Hematopoietic multipotent progenitor cell treated with erythropoietin and hydrocortisone succinate and interleukin-3 and kit ligand, for 17 days (in vitro differentiated cells): ENCODE measurements around the gene MT1B.
"Not testable (repeated sequence)": the region's sequence is repeated elsewhere in the genome, so short reads cannot be mapped to it uniquely, and the experiment has no call there.

Source experiments
- DNase-seq: peaks from one replicate; pipeline ENCODE4 v3.0.0-alpha.2; 2015; ENCODE audit warnings: low spot score

MT1B gene

DNA sequence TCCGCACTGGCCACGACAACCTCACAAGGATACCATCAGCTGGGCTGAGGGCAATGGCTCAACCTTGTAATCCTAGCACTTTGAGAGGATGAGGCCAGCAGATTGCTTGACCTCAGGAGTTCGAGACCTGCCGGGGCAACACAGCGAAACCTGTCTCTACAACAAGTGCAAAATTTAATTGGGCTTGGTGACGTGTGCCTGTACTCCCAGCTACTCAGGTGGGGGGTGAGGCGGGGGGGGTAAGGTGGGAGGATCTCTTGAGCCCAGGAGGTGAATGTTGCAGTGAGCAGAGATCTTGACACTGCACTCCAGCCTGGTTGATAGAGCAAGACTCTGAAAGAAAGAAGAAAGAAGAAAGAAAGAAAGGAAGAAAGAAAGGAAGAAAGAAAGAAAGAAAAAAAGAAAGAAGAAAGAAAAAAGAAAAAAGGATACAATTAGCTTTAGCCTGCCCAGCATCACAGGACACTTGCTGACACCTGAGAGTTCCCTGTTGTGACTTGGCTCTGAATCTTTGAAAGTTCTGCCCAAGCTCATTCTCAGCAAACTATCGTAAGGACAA, 31.3 kb upstream of the MT1B start:
- no peak for DNase-seq

DNA sequence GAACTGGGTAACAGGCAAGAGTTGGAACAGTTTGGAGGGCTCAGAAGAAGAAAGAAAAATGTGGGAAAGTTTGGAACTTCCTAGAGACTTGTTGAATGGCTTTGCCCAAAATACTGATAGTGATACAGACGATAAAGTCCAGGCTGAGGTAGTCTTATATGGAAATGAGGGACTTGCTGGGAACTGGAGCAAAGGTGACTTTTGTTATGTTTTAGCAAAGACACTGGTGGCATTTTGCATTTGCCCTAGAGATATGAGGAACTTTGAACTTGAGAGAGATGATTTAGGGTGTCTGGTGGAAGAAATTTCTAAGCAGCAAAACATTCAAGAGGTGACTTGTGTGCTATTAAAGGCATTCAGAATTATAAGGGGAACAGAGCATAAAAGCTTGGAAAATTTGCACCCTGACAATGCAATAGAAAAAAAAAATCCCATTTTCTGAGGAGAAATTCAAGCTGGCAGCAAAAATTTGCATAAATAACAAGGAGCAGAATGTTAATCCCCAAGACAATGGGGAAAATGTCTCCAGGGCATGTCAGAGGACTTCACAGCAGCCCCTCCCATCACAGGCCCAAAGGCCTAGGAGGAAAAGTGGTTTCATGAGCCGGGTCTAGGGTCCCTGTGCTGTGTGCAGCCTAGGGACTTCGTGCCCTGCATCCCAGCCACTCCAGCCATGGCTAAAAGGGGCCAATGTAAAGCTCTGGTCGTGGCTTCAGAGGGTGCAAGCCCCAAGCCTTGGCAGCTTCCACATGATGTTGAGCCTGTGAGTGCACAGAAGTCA, 29.8 kb upstream of the MT1B start:
- DNase-seq = not testable (repeated sequence)

DNA sequence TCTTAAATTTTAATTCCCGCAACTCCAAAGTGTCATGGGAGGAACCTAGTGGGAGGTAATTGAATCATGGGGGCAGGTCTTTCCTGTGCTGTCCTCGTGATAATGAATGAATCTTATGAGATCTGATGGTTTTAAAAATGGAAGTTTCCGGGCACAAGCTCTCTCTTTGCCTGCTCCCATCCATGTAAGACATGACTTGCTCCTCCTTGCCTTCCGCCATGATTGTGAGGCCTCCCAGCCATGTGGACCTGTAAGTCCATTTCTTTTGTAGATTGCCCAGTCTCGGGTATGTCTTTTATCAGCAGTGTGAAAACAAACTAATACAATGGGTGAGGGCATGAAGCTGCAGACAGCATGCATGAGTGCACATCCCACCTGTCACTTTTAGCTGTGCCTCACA, 28.5 kb upstream of the MT1B start:
- not testable (repeated sequence) for DNase-seq

DNA sequence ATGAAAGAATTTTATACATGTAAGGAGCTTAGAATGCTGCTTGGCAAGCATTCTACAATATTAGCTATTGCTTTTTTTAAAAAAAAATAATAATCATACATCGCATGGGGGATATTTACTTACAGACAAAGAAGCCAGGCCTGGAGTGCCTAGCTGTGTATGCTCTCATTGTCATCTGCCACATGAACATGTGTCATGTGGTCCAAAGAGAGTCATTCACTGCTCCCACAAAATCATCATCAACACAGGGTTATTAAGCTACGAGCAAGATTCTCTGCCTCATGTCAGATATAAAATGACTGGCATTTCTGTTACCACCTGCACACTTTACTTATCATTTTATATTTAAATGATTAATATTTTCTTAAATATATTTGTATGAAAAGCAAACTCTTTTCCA, 28.0 kb upstream of the MT1B start:
- DNase-seq = no peak

DNA sequence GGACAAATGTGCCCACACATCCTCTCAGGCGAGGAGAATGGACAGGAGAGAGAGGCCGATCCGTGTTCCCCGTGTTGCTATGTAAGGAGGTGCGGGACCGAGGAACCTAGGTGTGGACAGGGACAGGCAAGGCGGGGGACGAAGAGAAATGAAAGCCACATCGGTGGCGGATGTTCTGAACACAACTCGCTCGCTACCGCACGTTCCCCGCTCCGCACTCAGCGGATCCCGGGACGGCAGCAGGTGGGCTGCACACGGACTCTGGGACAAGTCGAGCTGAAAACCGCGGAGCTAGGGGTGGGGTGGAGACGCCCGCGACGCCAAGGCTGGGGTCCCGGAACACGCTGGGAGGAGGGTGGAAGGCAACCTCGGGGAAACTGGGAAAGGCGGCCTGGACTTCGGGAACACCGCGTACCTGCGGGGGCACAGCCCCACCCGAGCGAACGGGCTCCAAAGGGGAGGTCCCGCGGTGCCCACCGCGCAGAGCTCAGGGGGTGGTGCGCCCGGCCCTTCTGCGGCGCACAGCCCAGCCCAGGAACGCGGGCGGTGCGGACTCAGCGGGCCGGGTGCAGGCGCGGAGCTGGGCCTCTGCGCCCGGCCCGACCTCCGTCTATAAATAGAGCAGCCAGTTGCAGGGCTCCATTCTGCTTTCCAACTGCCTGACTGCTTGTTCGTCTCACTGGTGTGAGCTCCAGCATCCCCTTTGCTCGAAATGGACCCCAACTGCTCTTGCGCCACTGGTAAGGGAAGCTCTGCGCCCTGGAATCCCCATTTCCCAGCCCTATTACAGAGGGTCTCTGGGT, 26.3 kb upstream of the MT1B start, which contains the start of gene MT1E:
TSS of gene MT1E (plus strand) at position 642 of the 803 bp plus-strand sequence. CDS start at position 713, 71 bp downstream.
- no peak for DNase-seq

DNA sequence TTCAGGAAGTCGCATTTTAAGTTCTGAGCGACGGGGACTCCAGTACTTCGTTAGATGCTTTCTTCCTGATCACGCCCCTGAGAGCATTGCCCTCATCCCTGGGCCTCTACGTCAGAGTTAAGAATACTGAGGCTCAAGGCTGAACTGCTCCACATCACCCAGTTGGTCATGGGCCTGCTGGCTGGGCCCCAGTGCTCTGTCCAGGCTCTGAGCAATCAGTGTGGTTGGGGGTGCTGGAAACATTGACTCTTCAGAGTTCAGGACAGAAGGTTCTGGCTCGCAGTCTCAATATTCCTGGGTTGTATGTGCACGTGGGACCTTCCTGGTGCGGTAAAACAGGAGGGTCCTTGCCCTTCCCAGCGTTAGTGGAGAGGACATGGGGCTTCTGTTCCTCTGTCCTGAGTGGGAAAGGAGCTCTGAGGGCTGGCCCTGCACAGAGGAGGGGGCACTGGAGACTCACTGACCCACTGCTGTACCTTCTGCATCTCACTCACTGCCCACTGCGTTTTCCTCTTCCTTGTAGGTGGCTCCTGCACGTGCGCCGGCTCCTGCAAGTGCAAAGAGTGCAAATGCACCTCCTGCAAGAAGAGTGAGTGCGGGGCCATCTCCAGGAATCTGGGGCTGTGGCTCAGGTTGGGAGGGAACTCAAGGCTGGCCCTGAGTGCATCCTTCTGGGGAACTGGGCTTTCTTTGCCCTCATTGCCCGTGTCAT, 25.6 kb upstream of the MT1B start:
- DNase-seq = no peak

DNA sequence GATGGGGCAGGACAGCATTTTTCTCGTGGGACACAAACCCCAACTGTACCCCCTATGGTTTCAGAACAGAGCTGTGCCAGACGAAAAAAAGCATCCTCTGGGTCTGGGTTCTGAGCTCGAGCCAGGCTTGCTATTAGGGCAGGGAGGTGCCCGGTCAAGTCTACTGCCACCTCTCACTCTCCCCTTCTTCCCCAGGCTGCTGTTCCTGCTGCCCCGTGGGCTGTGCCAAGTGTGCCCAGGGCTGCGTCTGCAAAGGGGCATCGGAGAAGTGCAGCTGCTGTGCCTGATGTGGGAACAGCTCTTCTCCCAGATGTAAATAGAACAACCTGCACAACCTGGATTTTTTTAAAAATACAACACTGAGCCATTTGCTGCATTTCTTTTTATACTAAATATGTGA, 25.0 kb upstream of the MT1B start:
- no peak for DNase-seq

DNA sequence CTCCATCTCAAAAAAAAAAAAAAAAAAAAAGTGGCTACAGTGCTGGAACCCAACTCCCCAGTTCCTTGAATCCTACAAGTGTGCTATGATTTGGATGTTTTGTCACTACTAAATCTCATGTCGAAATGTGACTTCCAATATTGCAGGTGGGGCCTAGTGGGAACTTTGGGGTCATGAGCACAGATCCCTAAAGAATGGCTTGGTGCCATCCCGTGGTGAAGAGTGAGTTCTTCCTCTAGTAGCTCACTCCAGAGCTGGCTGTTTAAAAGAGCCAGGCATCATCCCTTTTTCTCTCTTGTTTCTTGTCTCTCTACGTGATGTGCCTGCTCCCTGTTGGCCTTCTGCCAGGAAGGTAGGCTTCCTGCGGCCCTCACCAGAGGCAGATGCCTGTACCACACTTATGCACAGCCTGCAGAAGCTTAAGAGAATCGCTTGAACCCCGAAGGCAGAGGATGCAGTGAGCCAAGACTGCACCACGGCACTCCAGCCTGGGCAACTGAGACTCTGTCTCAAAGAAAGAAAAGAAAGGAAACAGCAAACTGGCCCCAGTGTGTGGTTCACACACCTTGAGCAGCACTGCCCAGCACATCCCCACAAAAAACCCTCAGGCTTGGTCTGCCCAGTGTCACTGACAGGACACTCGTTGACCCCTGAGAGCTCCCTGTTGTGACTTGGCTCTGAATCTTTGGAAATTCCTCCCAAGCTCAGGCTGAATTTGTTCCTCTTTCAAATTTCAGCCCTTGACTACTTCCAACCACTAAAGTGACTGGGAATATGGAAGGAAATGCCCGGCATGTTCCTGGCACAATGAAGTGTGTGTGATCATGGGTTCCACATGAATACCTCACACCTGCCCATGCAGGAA, 23.0 kb upstream of the MT1B start:
- DNase-seq = no peak

DNA sequence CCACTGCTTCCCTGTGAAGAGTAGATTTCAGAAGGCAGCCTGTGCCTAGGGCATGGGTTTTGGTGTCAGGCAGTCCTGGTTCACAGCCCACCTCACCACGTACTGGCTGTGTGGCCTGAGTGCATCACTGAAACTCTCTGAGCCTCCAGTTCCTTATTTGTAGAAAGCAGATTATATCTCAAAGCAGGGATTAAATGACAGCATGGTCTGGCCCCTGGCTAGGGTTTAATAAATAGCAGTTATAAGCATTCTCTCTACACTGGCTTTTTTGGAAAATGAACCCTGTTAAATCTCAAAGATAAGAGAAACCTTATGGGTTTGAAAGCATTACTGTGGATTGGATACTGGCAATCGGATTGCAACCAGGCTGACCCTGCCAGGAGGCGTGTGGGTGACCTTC, 22.2 kb upstream of the MT1B start:
- no peak for DNase-seq

DNA sequence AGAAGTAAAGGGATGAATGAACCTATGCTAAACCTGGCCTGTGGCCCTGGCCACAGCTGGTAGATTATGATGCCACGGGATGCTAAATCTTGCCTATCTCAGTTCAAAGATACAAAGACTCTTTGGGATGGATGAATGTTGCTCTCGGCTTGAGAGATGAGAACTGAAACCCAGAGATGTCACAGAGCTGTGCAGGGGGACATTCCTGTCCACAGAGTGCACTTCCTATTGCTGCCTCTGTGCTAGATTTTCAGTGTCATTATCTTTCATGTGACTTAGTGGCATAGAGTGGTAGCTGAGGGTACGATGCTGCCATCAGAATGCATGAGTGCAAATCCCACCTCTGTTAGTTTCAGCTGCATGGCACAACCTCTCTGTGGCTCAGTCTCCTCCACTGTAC, 21.6 kb upstream of the MT1B start:
- no peak for DNase-seq

DNA sequence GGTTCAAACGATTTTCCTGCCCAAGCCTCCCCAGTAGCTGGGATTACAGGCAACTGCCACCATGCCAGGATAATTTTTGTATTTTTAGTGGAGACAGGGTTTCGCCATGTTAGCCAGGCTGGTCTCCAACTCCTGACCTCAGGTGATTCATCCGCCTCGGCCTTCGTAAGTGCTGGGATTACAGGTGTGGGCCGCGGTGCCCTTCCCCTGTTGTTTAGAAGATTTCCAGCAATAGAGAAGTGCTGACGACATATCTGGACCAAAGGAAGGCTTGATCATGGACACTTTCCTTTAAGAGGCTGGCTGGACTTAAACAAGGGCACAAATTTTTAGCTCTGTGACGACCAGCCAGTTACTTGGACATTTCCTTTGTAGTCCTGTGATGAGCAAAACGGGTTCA, 20.5 kb upstream of the MT1B start:
- DNase-seq = no peak

DNA sequence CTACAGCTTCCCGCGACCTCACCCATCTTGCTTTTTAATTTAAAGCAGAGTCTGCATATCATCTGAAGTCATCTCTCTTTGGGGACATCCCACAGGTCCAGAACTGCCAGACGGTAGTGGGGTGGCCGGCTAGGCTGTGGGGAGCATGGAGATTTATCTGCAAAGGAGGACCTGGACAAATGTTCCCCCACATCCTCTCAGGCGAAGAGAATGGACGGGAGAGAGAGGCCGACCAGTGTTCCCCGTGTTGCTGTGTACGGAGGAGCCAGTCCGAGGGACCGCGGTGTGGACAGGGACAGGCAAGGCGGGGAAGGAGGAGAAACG, 19.9 kb upstream of the MT1B start:
- DNase-seq = no peak

DNA sequence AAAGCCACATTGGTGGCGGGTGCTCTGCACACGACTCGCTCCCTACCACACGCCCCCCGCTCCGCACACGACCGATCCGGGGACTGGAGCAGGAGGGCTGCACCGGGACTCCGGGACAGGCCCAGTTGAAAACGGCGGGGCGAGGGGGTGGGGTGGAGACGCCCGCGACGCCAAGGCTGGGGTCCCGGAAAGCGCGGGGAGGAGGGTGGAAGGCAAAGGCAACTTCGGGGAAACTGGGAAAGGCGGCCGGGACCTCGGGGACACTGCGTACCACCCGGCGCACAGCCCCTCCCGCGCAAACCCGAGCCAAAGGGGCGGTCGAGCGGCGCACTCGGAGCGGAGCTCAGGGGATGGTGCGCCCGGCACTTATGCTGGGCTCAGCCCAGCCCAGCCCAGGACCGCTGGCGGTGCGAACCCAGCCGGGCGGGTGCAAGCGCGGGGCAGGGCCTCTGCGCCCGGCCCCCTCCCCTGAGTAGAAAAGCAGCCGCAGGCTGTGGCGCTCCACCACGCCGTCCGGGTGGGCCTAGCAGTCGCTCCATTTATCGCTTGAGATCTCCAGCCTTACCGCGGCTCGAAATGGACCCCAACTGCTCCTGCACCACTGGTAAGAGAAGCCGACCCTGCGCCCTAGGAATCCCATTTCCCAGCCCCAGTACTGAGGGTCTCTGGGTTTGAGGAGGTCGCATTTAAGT, 19.4 kb upstream of the MT1B start, which contains the start of gene MT1M:
TSS of gene MT1M (plus strand) at position 504 of the 692 bp plus-strand sequence. CDS start at position 577, 73 bp downstream.
- DNase-seq = no peak

DNA sequence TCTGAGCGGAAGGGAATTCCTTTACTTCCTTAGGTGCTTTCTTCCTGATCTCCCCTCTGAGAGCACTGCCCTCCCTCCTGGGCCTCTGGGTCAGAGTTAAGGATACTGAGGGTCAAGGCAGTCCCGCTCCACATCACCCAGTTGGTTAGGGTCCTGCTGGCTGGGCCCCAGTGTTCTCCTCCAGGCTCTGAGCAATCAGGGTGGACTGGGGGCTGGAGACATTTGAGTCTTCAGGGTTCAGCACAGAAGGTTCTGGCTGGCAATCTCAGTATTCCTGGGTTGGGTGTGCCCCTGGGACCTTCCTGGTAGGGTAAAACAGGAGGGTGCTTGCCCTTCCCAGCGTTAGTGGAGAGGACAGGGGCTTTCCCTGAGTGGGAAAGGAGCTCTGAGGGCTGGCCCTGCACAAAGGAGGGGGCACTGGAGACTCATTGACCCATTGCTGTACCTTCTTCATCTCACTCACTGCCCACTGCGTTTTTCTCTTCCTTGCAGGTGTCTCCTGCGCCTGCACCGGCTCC, 18.8 kb upstream of the MT1B start:
- no peak for DNase-seq

DNA sequence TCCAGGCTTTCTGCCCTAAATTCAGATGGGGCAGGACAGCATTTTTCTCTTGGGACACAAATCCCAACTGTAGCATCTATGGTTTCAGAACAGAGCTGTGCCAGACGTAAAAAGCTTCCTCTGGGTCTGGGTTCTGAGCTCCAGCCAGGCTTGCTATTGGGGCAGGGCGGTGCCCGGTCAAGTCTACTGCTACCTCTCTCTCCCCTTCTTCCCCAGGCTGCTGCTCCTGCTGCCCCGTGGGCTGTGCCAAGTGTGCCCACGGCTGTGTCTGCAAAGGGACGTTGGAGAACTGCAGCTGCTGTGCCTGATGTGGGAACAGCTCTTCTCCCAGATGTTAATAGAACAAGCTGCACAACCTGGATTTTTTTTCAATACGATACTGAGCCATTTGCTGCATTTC, 18.2 kb upstream of the MT1B start:
- DNase-seq = no peak

DNA sequence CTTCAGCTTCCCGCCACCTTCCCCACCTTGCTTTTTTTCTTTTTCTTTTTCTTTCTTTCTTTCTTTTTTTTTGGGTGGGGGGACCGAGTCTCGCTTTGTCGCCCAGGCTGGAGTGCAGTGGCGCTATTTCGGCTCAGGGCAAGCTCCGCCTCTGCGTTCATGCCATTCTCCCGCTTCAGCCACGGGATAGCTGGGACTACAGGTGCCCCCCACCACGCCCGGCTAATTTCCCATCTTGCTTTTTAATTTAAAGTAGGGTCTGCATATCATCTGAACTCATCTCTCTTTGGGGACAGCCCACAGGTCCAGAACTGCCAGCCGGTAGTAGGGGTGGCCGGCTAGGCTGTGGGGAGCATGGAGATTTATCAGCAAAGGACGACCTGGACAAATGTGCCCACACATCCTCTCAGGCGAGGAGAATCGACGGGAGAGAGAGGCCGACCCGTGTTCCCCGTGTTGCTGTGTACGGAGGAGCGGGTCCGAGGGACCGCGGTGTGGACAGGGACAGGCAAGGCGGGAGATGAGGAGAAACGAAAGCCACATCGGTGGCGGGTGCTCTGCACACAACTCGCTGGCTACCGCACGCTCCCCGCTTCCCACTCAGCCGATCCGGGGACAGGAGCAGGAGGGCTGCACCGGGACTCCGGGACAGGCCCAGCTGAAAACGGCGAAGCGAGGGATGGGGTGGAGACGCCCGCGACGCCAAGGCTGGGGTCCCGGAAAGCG, 16.8 kb upstream of the MT1B start:
- no peak for DNase-seq

DNA sequence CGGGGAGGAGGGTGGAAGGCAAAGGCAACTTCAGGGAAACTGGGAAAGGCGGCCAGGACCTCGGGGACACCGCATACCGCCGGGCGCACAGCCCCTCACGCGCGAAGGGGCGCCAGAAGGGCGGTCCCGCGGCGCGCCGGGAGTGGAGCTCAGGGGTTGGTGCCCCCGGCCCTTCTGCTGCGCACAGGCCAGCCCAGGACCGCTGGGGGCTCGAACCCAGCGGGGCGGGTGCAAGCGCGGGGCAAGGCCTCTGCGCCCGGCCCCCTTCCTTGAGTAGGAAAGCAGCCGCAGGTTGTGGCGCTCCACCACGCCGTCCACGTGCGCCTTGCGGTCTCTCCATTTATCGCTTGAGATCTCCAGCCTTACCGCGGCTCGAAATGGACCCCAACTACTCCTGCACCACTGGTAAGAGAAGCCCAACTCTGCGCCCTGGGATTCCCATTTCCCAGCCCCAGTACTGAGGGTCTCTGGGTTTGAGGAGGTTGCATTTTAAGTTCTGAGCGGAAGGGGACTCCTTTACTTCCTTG, 16.2 kb upstream of the MT1B start:
- no peak for DNase-seq

DNA sequence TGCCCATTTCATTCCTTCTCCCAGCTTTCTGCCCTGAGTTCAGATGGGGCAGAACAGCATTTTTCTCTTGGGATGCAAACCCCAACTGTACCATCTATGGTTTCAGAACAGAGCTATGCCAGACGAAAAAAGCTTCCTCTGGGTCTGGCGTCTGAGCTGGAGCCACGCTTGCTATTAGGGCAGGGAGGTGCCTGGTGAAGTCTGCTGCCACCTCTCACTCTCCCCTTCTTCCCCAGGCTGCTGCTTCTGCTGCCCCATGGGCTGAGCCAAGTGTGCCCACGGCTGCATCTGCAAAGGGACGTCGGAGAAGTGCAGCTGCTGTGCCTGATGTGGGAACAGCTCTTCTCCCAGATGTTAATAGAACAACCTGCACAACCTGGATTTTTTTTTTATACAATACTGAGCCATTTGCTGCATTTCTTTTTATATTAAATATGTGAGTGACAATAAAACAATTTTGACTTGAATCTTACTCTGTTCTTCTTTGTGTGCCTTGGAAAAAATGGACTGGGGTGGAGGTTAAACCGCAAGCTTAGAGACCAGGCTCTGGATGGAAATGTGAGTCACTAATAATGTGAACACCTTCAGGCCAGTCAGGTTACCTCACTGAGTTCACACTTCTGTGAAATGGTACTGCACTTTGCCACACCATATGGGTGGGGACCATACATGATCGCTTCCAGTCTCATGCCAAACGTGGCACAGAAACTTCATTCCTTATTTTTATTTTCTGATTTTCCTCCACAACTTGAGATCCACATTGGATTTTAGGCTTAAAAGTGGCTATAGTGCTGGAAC, 14.9 kb upstream of the MT1B start:
- no peak for DNase-seq
